CD4-positive, alpha-beta T cell treated with Interleukin-17A for 1 hour (primary cell): ENCODE results near the gene KISS1.

ENCODE experiments used
- DNase-seq: peaks from one replicate; pipeline ENCODE4 v3.0.0-alpha.2; 2020

KISS1 gene

DNA sequence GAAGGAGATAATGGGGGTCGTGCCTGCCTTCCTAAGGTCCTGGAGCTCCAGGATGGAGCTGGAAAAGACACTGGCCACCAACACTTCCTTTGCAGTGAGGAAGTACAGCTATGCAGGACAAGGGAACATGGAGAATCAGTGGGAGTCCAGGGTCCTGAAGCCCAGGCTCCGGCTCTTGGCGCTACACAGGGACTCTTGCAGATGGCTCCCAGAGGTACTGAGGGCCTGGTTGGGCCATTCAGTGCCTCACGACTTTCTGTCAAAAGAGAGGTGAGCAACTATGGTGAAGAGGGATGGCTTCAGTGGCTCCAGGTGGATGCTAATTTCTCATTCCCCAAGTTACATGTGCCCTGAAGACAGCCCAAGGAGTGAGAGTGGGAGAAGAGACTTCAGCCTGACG is 42.6 kb downstream of the KISS1 start:
- DNase-seq, result no peak

DNA sequence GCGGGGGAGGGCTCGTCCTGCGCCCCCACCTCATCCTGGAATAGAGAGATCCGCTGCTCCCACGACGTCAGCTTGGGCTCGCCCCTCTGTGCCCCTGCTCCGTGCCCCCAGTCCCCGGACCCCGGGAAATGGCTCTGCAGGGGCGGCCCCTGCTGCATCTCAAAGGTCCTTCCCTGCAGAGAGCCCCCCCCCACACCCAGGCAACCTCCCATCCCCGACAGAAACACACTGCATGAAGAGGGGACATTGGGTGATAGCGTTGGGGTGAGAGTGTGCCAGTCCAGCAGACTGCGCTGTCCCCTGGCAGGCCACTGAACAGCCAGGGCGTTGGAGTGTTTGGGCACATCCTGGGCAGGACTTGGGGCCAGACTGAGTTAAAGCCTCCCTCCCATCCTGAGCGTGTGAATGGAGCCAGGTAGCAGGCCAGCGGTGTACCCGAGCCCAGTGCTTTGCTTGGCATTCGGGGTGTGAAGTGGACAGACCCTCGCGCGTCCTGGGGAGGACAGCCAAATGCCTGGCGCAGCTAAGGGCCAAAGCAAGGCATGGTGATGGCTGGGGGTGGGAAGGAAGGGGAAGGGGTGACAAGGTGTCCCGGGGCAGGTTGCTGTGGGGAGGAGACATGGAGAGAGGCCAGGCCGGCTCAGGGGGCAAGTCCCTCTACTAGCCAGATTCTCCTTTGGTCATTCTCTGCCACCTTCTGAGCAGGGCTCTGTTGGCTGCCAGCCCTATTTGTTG is 43.8 kb downstream of the KISS1 start:
- DNase-seq, result no peak

DNA sequence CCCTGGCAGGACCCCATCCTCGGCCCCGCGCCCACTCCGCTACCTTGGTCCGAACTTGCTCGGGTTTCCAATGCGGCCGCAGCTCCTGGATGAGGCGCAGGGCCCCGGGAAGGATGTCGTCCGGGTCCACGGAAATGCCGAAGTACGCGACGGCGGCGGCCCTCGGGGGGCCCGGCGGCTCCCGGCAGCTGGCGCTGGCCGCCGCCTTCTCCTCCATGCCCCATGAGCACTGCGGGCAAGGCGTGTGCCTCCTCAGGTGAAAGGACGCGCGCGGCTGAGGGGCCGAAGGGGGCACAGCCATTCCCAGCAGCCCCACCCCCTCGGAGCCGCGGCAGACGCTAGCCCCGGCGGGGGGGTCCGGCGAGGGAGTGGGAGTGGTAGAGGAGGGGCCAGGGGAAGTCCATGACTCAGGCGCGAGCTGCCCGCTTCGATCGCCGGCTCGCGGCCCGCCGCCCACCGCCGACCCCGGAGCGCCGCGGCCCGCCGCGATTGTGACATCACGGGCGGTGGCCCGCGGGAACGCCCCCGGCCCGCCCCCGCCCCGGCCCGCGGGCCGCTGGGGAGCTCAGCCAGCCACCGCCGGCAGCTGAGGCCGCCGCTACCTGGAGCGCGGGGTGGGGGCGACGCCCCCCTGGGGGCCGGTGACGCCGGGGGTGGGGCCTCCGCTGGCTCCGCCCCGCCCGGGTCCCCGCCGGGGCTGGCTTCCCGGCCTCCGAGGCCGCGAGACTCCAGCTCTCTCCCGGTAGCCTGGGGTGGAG is 44.6 kb downstream of the KISS1 start, which contains the start of gene ETNK2:
ETNK2 (minus strand) TSS at position 493 of the 758 bp plus-strand sequence; CDS start at position 301, 192 bp downstream.
- peak; percentile 66 for DNase-seq

DNA sequence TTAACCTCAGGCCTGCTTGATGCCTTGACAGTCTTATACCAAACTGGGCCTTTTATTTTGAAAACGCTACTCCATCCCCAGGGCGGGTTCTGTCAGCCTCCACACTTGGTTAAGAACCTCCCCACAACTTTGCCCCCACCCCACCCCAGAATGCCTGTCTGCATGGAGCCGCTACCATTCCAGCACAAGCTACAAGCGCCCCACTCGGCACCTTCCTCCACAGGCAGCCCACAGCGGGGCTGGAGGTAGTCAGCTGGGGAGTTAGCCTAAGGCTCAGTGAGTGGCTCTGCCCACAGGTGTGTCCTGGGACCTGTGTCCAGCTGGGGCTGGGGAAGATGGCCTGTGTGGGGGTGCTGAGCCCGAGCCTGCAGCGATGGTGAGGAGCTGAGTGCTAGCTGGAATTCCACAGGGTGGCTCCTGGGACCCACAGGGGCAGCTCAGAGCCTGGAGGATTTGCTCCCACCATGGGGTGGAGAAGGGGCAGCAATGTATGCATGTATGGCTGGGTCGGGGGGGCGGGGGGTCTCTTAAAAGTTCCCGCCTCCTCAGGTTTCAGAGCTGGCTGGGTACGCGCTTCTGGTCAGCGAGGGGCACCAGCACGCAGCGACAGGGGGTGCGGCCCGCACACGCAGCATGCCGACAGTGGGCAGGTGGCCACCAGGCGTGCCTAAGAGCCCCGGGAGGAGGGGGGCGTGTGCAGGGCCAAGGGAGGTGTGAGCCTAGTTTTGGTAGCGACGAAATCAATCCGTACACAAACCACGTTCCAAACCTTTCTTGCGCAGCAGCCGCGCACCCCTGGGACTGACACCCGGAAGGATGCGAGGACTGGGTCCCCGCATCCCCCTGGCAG is 45.4 kb downstream of the KISS1 start:
- DNase-seq, result peak; percentile 7

DNA sequence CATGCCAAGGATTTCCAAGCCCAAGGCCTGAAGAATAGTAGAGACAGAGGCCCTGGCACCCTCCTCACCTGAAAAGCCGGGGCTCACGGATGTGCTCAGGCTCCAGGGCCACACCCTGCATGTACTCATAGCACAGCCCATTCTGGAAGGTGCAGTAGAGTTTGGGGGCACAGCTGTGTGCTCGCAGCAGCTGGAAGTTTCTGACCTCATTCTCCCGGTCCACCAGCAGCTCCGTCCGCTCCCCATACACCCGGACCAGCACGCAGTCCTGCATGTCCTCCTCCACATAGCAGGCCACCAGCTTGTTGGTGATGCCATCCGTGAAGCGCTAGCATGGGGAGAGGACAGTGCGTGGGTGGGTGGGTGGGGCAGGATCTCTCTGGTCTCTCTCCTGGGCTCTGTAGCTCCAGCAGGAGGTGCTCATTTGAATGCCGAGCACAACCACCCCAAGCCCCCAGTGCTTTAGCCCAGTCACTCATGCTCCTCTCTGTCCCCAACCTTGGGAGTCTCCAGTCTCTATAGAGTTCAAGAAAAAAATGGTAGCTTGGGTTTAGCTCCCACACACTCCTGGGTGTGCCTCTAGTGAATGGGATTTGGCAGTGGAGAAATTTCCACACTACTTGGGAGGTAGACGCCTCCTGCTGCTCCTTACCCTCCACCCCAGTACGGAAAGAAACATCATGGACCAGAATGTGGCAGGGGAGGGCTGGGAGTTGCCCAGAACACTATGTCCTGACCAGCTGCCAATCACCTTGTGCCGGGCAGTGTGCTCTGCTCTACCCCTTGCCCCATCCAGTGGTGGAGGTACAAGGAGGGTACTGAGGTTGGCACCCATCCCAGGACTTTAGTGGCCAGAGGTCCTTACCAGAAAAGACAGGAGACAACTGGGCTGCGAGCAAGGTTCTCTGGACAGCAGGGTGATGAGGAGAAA is 46.4 kb downstream of the KISS1 start:
- no peak for DNase-seq

DNA sequence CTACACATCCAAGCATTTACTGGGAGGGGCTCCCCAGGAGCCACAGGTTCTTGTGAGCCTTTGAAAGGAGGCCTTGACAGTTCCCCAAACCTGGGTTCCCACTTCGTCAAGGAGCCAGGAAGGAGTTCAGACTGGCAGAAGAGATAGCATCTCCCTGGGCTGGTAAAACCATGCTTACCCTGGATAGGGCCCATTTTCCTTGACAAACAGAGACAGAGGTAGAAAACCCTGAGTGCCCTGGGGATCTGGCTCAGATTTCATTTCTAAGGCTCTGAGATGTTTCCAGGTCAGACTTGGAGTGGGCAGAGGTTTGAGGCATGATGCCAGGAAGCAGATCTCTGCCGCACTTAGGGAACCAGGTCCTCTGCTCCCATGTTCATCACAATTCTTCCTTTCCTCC is 47.2 kb downstream of the KISS1 start:
- no peak for DNase-seq

DNA sequence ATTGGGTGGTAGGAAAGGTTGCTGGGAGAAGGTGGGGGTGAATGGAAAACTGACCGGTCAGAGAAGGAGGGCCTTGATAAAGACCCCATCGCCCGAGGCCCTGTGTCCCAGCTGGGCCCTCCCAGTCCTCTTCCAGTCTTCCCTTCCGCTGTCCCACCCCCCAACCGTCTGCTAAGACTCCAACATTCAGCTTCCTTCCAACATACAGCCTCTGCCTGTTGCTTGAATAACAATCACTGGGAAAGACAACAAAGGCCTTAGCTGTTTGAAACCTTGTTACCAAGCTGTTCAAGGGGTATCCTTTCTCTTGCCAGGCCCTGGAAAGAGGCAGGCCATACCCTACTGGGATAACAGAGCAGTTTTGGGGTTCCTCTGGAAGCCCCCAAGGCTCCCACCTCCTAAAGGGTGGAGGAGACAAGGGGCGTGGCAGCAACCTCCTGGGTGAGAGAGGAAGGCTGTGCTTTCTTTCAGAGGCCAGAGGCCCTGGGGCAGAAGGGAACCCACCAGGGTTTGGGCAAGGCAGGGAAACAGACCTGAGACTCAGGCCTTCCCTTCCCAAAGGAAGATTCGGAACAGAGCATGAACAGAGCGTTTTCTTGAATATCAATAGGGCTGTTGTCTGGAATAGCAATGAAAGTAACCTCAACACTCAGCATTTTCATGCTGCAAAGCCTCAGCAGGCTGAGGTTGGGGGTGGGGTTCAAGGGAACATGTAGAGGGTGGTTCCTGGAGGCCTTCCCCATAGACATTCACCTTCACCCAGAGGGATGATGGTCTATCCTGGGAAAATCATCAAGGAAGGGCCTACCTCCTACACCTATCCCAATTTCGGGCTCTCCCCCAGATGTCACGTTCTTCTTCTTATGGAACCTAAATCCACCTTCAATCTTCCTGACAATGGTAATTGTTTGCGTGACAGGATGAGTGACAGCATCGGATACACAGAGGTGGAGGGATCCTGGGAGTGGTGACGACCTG is 48.6 kb downstream of the KISS1 start:
- DNase-seq, result no peak

DNA sequence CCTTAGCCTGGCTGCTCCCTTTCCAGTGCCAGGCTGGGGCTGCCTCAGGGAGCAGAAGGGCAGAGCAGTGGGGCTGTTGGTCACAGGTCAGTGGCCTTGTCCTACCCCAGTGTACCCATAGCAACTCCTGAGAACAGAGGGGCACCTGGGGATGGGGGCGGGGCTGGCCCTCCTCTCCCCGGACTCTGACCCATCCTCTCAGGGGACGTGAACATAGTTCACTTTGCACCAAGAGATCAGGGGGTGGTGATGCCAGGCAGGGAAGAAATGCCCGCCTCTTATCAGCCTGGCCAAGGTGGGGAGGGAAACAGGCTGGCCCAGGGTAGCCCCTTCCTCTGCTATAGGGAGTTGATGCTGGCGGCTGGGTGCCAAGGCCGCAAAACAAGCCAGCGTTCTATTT is 49.3 kb downstream of the KISS1 start:
- DNase-seq, result no peak

DNA sequence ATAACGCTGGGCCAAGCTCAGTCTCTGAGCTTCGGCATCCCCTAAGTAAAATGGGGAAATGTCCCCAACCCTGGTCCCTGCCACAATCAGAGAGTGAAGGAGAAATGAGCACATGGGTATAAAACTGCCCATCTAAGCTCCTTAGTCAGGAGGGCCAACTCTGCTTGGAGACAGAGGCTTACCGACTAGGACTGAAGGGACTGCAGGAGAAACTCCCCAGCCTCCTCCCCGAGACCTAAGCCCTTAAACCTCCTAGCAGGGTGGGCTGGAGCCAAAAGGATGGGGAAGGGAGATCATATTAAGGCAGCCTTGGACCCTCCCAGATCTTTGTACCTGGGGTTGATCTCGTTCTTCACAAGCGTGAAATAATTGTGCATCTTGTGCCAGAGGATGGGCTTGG is 50.0 kb downstream of the KISS1 start:
- DNase-seq, result no peak

DNA sequence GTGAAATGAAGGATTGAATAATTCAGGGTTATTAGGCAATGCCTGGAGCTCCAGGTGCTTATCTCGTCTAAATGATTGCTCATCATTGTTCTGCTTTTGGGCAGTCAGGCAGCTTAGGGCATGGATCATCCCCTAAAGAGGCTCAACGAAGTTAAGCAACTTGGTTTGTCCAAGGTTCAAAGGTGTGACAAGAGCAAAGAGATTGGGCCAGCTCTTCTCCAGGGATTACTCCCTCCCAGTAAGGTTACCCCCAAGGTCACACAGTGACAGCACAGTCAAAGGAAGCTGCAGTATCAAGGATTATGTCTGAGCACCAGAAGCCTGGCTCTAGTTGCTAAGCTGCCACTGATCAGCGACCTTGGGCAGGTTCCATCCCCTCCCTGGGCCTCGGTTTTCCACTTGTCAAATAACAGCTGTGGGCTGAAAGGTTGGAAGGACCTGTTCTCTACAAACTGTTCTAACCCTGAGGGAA is 51.2 kb downstream of the KISS1 start:
- DNase-seq, result no peak

DNA sequence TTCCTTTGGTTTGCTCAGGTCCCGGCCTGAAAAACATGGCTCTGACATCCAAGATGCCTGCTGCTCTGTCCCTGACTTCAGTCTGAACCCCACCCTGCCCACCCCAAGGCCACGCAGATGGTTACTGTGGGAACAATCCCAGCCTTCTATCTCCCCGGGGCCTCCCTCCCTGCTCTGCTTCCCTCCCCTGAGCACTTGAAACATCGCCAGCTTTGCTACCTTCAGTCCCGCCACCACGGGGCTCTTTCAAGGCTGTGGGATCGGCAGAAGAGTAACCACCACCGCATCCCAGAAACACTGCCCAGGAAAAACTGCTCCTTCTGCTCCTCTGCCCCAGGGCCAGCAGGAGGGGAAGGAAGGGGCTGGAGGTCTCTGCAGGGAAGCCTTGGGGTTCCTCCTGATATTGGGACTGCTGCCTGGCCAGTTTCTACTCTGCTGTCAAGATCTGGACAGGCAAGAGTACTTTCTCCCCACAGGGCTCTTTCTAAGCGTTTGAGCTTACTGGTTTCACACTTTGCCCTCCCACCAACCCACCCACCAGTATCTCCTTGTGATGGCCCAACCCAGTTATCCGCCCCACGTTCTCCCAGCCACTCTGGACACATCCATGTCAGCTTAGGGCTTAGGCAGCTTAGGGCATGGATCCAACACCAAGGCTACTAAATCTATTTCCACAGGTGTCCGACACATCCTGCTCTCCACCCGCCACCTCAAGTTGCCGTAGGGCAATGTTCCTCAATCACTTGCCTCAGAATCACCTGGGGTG is 52.8 kb downstream of the KISS1 start:
- DNase-seq, result no peak

DNA sequence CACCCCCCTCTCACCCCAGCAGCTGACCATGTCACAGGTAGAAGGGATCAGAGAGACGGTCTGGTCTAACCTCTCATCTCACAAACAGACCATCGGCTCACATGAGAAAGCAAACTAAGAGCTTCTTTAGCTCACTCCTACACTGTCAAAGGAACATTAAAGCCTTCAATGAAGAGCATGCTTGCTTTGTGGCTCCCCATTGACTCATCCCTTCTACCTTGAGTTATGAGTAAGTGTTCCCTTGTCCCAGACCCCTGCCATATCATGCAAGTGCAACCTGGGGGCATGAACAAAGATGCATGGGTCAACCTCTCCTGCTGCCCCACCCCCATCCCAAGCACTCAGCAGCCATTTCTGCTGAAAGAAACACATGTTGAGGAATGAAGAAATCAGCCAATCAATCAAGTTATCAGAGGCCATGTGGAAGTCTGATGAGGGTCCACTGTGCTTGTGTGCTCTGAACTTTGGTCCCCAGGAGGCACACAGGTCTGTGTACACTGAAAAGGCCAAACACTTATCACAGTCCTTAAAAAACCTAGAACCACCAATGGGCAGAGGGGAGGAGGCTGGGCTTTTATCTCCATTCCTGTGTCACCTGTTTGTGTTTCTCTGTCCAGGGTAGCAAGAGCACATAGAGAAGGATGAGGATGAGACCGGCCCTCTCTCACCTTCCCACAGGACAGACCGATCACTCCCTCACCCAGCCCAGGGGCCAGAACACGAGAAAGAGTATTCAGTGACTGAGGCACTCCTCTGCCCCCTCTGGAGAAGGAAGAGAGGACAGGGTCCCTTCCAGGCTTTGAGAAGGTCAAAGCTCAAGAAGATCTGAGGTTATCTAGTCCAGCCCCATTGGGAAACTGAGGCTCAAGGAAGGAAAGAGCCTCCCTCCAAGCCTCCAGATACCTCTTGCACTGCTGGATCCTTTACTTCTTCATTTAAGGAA is 54.0 kb downstream of the KISS1 start:
- no peak for DNase-seq

DNA sequence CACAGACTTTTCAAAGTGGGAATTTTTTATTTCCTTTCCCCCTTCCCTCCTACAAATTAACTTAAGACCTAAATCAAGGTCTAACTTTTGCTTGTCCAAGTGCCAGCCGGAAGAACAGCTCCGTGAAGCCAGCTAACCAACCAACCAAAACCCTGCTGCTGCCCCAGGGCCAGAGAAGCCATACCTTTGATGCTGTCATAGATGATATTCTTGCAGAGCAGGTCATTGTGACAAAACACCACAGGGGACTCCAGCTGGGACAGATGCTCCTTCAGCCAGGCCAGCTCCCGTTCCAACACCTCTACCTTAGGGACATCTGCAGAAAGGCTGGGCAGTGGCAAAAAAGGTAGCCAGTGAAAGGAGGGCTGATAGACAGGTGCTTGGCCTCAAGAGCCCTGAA is 55.2 kb downstream of the KISS1 start:
- DNase-seq, result no peak
